Upper lobe of right lung (tissue), 1 donor: ENCODE data around the gene BFSP1. TPM values are rescaled to one million over a fixed set of nuclear protein-coding genes. Genes with fewer than 3 reads are reported as not detected.

Source experiments
- ATAC-seq: fragments of 200-7000 bp; cut with Tn5 transposase; one replicate; pipeline ENCODE4 v1.9.1; 2020; ENCODE audit warnings: mild to moderate bottlenecking, moderate library complexity
- DNase-seq: peaks from one replicate; pipeline ENCODE4 v3.0.0-alpha.2; 2020
- H3K27ac ChIP-seq: fragments of 200-600 bp; one replicate; pipeline ENCODE4 v1.8.0; 2022
- H3K27me3 ChIP-seq: fragments of 200-600 bp; one replicate; pipeline ENCODE4 v1.8.0; 2022; ENCODE audit warnings: mild to moderate bottlenecking
- H3K36me3 ChIP-seq: fragments of 200-600 bp; one replicate; pipeline ENCODE4 v1.8.0; 2022
- H3K4me1 ChIP-seq: fragments of 200-600 bp; one replicate; pipeline ENCODE4 v1.8.0; 2022
- H3K4me3 ChIP-seq: fragments of 200-600 bp; one replicate; pipeline ENCODE4 v1.8.0; 2022; ENCODE audit warnings: mild to moderate bottlenecking
- H3K9me3 ChIP-seq: fragments of 200-600 bp; one replicate; pipeline ENCODE4 v1.8.0; 2022
- intact Hi-C: fragments of 100-400 bp; cut with DNase I; formaldehyde crosslinking; loops from one replicate; pipeline ENCODE4 v1.11.0; 2022
- total RNA-seq: library from RNA; stranded (reverse); fragmentation: NEBNext Ultra II Directional; extraction: Animal tissue kit (Norgen Biotek cat#: 25700); gene quantifications from one replicate; pipeline ENCODE4 v1.2.1, GENCODE V29; 2021
- TF ChIP-seq, protein P1 (sequence below): fragments of 200-600 bp; IDR thresholded peaks from one replicate; pipeline ENCODE4 v1.8.0; 2022; ENCODE audit warnings: antibody characterized with exemption
- donor health status: DM: no; HTN: yes; CAD: no; lungs with severe emphysema.

The BFSP1 gene
- total RNA-seq, 1 donor from 2014 or later, result 2.7 TPM

GRCh38 chr20:17560344-17561074, 29.3 kb upstream of the BFSP1 start:
- H3K9me3 ChIP-seq, result no peaks in the 10 kb centered on the region
- H3K4me1 ChIP-seq, result peaks cover 30% of the 10 kb centered on the region
- no peak overlapping the region for H3K27ac ChIP-seq
- DNase-seq, result no peak
- intact Hi-C loops, result no loop called here
- ATAC-seq, result no peak
- no peaks in the 10 kb centered on the region for H3K36me3 ChIP-seq
- TF ChIP-seq, protein P1, sequence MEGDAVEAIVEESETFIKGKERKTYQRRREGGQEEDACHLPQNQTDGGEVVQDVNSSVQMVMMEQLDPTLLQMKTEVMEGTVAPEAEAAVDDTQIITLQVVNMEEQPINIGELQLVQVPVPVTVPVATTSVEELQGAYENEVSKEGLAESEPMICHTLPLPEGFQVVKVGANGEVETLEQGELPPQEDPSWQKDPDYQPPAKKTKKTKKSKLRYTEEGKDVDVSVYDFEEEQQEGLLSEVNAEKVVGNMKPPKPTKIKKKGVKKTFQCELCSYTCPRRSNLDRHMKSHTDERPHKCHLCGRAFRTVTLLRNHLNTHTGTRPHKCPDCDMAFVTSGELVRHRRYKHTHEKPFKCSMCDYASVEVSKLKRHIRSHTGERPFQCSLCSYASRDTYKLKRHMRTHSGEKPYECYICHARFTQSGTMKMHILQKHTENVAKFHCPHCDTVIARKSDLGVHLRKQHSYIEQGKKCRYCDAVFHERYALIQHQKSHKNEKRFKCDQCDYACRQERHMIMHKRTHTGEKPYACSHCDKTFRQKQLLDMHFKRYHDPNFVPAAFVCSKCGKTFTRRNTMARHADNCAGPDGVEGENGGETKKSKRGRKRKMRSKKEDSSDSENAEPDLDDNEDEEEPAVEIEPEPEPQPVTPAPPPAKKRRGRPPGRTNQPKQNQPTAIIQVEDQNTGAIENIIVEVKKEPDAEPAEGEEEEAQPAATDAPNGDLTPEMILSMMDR, result no peak
- no peaks in the 10 kb centered on the region for H3K27me3 ChIP-seq
- no peak overlapping the region for H3K4me3 ChIP-seq

GRCh38 chr20:17559338-17559737, 28.2 kb upstream of the BFSP1 start:
- peaks cover 30% of the 10 kb centered on the region for H3K4me1 ChIP-seq
- intact Hi-C loops, result no loop called here
- TF ChIP-seq, protein P1, result no peak
- DNase-seq (no peak), ATAC-seq (peak; percentile 77)
- no peaks in the 10 kb centered on the region for H3K27me3 ChIP-seq
- H3K9me3 ChIP-seq, result no peaks in the 10 kb centered on the region
- H3K27ac ChIP-seq, result peak overlapping the region; percentile 96
- no peak overlapping the region for H3K4me3 ChIP-seq
- H3K36me3 ChIP-seq, result no peaks in the 10 kb centered on the region

- H3K27me3 ChIP-seq, result no peaks in the 10 kb centered on the region
- DNase-seq, result no peak
- peaks cover 30% of the 10 kb centered on the region for H3K4me1 ChIP-seq
- no peak for ATAC-seq
- intact Hi-C loops, result no loop called here
- TF ChIP-seq, protein P1, result no peak
- no peaks in the 10 kb centered on the region for H3K36me3 ChIP-seq
- no peaks in the 10 kb centered on the region for H3K9me3 ChIP-seq
- H3K27ac ChIP-seq, result peak overlapping the region; percentile 96
- H3K4me3 ChIP-seq, result peak overlapping the region; percentile 19
These were observed 27.7 kb upstream of the BFSP1 start for GRCh38 chr20:17558941-17559304.

DNA sequence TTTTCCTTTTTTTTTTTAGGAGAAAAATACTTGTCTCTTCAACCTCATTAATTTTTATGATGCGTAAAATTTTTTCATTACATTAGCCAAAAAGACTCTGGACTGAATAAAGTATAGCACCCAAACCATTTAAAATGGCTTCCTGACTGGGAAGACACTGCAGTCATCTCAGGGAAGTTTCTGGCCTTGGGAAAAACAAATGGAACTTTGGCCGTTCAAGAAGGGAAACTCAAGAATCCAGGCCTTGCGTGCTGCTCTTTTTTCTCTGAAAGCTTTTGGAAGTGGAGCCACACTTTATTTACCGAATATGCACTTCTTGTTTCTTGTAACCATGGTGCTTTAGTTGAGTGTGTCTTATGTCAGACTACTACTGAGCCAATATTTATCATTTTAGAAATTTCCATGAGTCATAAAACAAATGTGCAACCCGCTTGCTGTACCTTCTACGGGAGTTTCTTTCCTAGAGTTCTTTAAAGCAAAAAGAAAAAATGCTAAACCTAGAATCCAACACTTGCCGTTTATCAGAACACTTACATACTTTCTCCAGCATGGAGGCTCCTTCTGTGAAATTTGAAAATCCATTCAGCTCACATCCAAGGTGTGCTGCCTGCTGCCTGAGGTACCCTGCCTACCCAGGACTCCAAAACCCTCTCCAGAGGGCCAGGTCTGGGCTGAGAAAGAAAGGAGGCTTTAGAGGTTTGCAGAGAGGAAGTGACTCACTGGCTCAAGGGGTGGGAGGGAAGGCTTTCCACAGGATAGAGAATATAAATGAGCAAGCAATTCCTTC, 27.2 kb upstream of the BFSP1 start:
- peaks cover 30% of the 10 kb centered on the region for H3K4me1 ChIP-seq
- TF ChIP-seq, protein P1, result no peak

DNA sequence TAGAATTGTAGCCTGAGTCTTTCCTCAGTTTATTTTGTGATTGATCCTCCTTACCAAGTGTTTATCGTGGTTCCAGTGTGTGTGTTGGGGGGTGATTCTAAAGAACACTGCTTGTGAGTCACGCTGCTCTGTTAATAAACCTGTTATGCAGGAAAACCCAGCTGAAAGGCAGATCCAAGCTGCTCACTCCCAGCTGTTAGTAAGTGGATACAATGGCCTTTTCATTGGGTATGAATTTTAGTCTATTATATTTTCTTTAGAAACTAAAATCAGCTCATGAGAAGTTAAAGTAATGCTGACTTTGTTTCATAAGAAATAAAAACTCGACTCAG, 26.5 kb upstream of the BFSP1 start:
- no peaks in the 10 kb centered on the region for H3K9me3 ChIP-seq
- no peaks in the 10 kb centered on the region for H3K36me3 ChIP-seq
- TF ChIP-seq, protein P1, result no peak
- peak; percentile 57 for ATAC-seq
- H3K4me3 ChIP-seq, result no peak overlapping the region
- peaks cover 30% of the 10 kb centered on the region for H3K4me1 ChIP-seq
- H3K27ac ChIP-seq, result peak overlapping the region; percentile 96
- intact Hi-C loops, result no loop called here
- no peaks in the 10 kb centered on the region for H3K27me3 ChIP-seq
- DNase-seq, result no peak

More for the DNA sequence above, 27.2 kb upstream of the BFSP1 start:
- Histone ChIP-seq H3K27me3 (no peaks in the 10 kb centered on the region), H3K36me3 (no peaks in the 10 kb centered on the region), H3K27ac (peak overlapping the region; percentile 96), H3K4me3 (peak overlapping the region; percentile 19), H3K9me3 (no peaks in the 10 kb centered on the region)
- no peak for DNase-seq
- intact Hi-C loops, result no loop called here
- ATAC-seq, result peak; percentile 79
